Liver (tissue), 3 donors: ENCODE results near the gene STEAP3.

Experiments
- FOXA1 ChIP-seq: IDR thresholded peaks from 2 replicates; pipeline ENCODE4 v1.6.1; 2016; ENCODE audit warnings: antibody characterized with exemption
- GABPA ChIP-seq, 2 donors: IDR thresholded peaks in 1 of 2; conservative IDR thresholded peaks in 1 of 2; 2 replicates each; pipeline ENCODE4 v1.6.1; 2016; ENCODE audit warnings: antibody characterized with exemption in 2 of 2, mild to moderate bottlenecking in 1 of 2, moderate library complexity in 1 of 2
- HNF4G ChIP-seq: IDR thresholded peaks from 2 replicates; pipeline ENCODE4 v1.6.1; 2016; ENCODE audit warnings: antibody characterized with exemption
- JUND ChIP-seq, 2 donors: IDR thresholded peaks; 2 replicates each; pipeline ENCODE4 v1.6.1; 2016; ENCODE audit warnings: antibody characterized with exemption in 2 of 2
- NR2F2 ChIP-seq: IDR thresholded peaks from 2 replicates; pipeline ENCODE4 v1.6.1; 2016; ENCODE audit warnings: antibody characterized with exemption
- RAD21 ChIP-seq, 2 donors: IDR thresholded peaks; 2 replicates each; pipeline ENCODE4 v1.6.1; 2016; ENCODE audit warnings: antibody characterized with exemption in 2 of 2, mild to moderate bottlenecking in 2 of 2
- SP1 ChIP-seq: IDR thresholded peaks from 2 replicates; pipeline ENCODE4 v1.6.1; 2018; ENCODE audit warnings: antibody characterized with exemption, mild to moderate bottlenecking
- TAF1 ChIP-seq: conservative IDR thresholded peaks from 2 replicates; pipeline ENCODE4 v1.6.1; 2016; ENCODE audit warnings: antibody characterized with exemption, mild to moderate bottlenecking
- TF ChIP-seq, protein P1 (sequence below): fragments of 150-350 bp; IDR thresholded peaks from 2 replicates; pipeline ENCODE4 v1.5.1; 2017; ENCODE audit warnings: improper control_type of control experiment, low read depth, low read length; ENCODE audit not compliant: missing input control
- TF ChIP-seq, protein P2 (sequence below): IDR thresholded peaks from 2 replicates; pipeline ENCODE4 v1.6.1; 2016; ENCODE audit warnings: antibody characterized with exemption, mild to moderate bottlenecking
- TF ChIP-seq, protein P3 (sequence below): IDR thresholded peaks from 2 replicates; pipeline ENCODE4 v1.6.1; 2016; ENCODE audit warnings: antibody characterized with exemption
- TF ChIP-seq, protein P4 (sequence below): IDR thresholded peaks from 2 replicates; pipeline ENCODE4 v1.6.1; 2016; ENCODE audit warnings: antibody characterized with exemption
- donor health status: healthy.
- donor health status: healthy.

DNA sequence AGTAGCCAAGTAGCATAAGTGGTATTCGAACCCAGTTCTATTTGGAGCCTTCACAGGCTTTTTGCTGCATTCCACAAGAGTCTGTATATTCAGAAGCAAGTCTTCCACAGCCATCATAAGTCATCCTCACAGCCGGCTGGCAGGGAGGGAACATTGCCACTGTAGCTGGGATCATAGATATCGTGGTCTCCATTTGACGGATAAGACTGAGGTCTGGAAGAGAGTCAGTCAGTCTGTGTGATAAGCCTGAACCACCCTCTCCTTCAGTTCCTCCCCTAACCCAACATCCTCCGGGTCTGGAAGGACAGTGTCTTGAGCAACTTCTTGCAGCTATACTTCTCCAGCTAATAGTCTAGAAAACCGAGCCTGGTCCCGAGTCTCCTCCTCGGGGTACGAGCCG is 48.1 kb upstream of the STEAP3 start:
- TF ChIP-seq FOXA1, result no peak
- TF ChIP-seq, protein P1, sequence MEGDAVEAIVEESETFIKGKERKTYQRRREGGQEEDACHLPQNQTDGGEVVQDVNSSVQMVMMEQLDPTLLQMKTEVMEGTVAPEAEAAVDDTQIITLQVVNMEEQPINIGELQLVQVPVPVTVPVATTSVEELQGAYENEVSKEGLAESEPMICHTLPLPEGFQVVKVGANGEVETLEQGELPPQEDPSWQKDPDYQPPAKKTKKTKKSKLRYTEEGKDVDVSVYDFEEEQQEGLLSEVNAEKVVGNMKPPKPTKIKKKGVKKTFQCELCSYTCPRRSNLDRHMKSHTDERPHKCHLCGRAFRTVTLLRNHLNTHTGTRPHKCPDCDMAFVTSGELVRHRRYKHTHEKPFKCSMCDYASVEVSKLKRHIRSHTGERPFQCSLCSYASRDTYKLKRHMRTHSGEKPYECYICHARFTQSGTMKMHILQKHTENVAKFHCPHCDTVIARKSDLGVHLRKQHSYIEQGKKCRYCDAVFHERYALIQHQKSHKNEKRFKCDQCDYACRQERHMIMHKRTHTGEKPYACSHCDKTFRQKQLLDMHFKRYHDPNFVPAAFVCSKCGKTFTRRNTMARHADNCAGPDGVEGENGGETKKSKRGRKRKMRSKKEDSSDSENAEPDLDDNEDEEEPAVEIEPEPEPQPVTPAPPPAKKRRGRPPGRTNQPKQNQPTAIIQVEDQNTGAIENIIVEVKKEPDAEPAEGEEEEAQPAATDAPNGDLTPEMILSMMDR, result no peak
- TF ChIP-seq, protein P2, sequence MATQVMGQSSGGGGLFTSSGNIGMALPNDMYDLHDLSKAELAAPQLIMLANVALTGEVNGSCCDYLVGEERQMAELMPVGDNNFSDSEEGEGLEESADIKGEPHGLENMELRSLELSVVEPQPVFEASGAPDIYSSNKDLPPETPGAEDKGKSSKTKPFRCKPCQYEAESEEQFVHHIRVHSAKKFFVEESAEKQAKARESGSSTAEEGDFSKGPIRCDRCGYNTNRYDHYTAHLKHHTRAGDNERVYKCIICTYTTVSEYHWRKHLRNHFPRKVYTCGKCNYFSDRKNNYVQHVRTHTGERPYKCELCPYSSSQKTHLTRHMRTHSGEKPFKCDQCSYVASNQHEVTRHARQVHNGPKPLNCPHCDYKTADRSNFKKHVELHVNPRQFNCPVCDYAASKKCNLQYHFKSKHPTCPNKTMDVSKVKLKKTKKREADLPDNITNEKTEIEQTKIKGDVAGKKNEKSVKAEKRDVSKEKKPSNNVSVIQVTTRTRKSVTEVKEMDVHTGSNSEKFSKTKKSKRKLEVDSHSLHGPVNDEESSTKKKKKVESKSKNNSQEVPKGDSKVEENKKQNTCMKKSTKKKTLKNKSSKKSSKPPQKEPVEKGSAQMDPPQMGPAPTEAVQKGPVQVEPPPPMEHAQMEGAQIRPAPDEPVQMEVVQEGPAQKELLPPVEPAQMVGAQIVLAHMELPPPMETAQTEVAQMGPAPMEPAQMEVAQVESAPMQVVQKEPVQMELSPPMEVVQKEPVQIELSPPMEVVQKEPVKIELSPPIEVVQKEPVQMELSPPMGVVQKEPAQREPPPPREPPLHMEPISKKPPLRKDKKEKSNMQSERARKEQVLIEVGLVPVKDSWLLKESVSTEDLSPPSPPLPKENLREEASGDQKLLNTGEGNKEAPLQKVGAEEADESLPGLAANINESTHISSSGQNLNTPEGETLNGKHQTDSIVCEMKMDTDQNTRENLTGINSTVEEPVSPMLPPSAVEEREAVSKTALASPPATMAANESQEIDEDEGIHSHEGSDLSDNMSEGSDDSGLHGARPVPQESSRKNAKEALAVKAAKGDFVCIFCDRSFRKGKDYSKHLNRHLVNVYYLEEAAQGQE, result no peak
- no peak for TF ChIP-seq SP1
- TF ChIP-seq HNF4G, result no peak
- TF ChIP-seq JUND (IDR thresholded peaks at IDR 0.05), result no peak
- TF ChIP-seq, protein P3, sequence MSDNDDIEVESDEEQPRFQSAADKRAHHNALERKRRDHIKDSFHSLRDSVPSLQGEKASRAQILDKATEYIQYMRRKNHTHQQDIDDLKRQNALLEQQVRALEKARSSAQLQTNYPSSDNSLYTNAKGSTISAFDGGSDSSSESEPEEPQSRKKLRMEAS, result no peak
- TF ChIP-seq TAF1, result no peak
- no peak for TF ChIP-seq RAD21 (IDR thresholded peaks at IDR 0.05)
- no peak for TF ChIP-seq GABPA (IDR thresholded peaks at IDR 0.05 in 1 of 2, conservative IDR thresholded peaks at IDR 0.05 in 1 of 2)
- TF ChIP-seq, protein P4, sequence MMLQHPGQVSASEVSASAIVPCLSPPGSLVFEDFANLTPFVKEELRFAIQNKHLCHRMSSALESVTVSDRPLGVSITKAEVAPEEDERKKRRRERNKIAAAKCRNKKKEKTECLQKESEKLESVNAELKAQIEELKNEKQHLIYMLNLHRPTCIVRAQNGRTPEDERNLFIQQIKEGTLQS, result no peak
- TF ChIP-seq NR2F2, result no peak
